ENCODE results near the gene SH3RF1.
"Not testable (repeated sequence)": the region's sequence is repeated elsewhere in the genome, so short reads cannot be mapped to it uniquely, and the experiment has no call there.

- TF ChIP-seq GABPA (IDR thresholded peaks at IDR 0.05 in 1 of 2, conservative IDR thresholded peaks at IDR 0.05 in 1 of 2); CTCF (IDR thresholded peaks at IDR 0.05; ENCODE audit: low read depth, low read length, missing input control); YY1 (IDR thresholded peaks at IDR 0.05): not testable (repeated sequence)
Measured at GRCh38 chr4:169287983-169288382, 17.2 kb upstream of the SH3RF1 start.

Measured in liver (tissue), 3 donors.